NT2/D1 (cell line): ENCODE measurements around the gene HASPIN.

Experiments
- SUZ12 ChIP-seq: IDR thresholded peaks from 2 replicates; pipeline ENCODE4 v1.6.1; 2011; ENCODE audit not compliant: insufficient read length, insufficient read depth; ENCODE audit errors: extremely low read depth
- YY1 ChIP-seq: IDR thresholded peaks from 2 replicates; pipeline ENCODE4 v1.6.1; 2011; ENCODE audit not compliant: insufficient read length, insufficient read depth

GRCh38 chr17:3723188-3723555 lies 531 bp upstream of the HASPIN start:
- no peak for TF ChIP-seq YY1
- TF ChIP-seq SUZ12 = no peak
